ENCODE results near the gene PAM. TPM values are rescaled to one million over a fixed set of nuclear protein-coding genes. Genes with fewer than 3 reads are reported as not detected.

Gene PAM
- total and polyA plus RNA-seq, 2 donors (not counting 3 experiments of a cell fraction or from before 2014, with no cell fraction given): 118 to 176 TPM

DNA sequence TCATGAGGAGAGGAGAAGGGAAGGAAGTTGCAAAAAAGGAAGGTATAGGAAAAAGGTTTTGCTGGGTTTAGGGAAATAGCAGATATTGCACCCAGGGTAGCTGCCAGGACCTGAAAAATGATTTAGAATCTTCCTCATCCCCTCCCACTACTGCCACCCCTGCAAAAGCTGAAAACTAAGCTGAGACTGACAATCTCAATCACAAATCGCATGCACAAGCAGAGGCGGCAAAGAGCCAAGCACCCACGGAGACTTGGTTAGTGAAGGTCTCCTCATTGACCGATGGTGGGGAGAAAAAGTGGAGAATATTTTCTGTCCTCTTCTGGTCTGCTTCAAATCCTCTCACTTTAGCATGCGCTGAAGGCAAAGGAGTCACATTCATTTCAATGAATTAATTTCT lies 39.1 kb upstream of the PAM start:
- DNase-seq (ENCODE audit: low read depth, low spot score) (no peak), FAIRE-seq (no peak)
- no peaks in the 10 kb centered on the region for H4K20me1 ChIP-seq (replicated peaks; ENCODE audit: control insufficient read depth, extremely low read depth, insufficient read depth, low read length)
- H3K36me3 ChIP-seq (ENCODE audit: control insufficient read depth in 2 of 2, extremely low read depth in 1 of 2, insufficient read depth in 2 of 2, low read length in 2 of 2): no peaks in the 10 kb centered on the region
- peaks cover 15% of the 10 kb centered on the region for H3K4me1 ChIP-seq (ENCODE audit: control insufficient read depth, extremely low read depth, insufficient read depth, low read length)
- ChIA-PET POLR2A (no interaction called here), CTCF (interaction anchor here (0.8 to 2.2 kb wide), 9 partner anchors 9 to 315 kb away, joined by 3 to 12 read pairs (median 4); no protein-coding TSS in a partner anchor)
- H3K27me3 ChIP-seq (ENCODE audit: control insufficient read depth in 2 of 2, insufficient read depth in 2 of 2, low read length in 2 of 2): no peaks in the 10 kb centered on the region
- TF ChIP-seq POLR2AphosphoS5 (IDR thresholded peaks at IDR 0.05; ENCODE audit: insufficient read depth, low read depth, low read length): no peak
- TF ChIP-seq MYC (IDR thresholded peaks at IDR 0.05; ENCODE audit: low read depth, low read length): no peak
- TF ChIP-seq FOS (IDR thresholded peaks at IDR 0.05; ENCODE audit: borderline replicate concordance, insufficient read depth, low read length): no peak
- no peak for TF ChIP-seq POLR2A (IDR thresholded peaks at IDR 0.05; ENCODE audit: low read depth, low read length)
- TF ChIP-seq, protein P1, sequence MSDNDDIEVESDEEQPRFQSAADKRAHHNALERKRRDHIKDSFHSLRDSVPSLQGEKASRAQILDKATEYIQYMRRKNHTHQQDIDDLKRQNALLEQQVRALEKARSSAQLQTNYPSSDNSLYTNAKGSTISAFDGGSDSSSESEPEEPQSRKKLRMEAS (IDR thresholded peaks at IDR 0.05; ENCODE audit: insufficient read depth, insufficient read length): no peak
- TF ChIP-seq JUN (IDR thresholded peaks at IDR 0.05; ENCODE audit: borderline replicate concordance, insufficient read depth, insufficient read length, low read depth): no peak
- no peak for TF ChIP-seq GATA2 (IDR thresholded peaks at IDR 0.05; ENCODE audit: insufficient read depth, insufficient read length, low read depth, low read length)
- no peak for TF ChIP-seq EZH2 (IDR thresholded peaks at IDR 0.05; ENCODE audit: borderline replicate concordance, low read depth, low read length, severe bottlenecking)
- TF ChIP-seq, protein P2, sequence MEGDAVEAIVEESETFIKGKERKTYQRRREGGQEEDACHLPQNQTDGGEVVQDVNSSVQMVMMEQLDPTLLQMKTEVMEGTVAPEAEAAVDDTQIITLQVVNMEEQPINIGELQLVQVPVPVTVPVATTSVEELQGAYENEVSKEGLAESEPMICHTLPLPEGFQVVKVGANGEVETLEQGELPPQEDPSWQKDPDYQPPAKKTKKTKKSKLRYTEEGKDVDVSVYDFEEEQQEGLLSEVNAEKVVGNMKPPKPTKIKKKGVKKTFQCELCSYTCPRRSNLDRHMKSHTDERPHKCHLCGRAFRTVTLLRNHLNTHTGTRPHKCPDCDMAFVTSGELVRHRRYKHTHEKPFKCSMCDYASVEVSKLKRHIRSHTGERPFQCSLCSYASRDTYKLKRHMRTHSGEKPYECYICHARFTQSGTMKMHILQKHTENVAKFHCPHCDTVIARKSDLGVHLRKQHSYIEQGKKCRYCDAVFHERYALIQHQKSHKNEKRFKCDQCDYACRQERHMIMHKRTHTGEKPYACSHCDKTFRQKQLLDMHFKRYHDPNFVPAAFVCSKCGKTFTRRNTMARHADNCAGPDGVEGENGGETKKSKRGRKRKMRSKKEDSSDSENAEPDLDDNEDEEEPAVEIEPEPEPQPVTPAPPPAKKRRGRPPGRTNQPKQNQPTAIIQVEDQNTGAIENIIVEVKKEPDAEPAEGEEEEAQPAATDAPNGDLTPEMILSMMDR (IDR thresholded peaks at IDR 0.05; ENCODE audit: extremely low read depth in 1 of 2, insufficient read depth in 1 of 2, low read depth in 1 of 2, low read length in 2 of 2): no peak
- H3K9me3 ChIP-seq (replicated peaks; ENCODE audit: control insufficient read depth, insufficient read depth, low read length): no peaks in the 10 kb centered on the region
- no peak overlapping the region for H3K4me2 ChIP-seq (ENCODE audit: insufficient read depth, low read length)
- H2AFZ ChIP-seq (ENCODE audit: low read depth, low read length): no peak overlapping the region
- no peak overlapping the region for H3K27ac ChIP-seq (ENCODE audit: insufficient read depth, low read depth, low read length)
- H3K4me3 ChIP-seq (replicated peaks in 1 of 3; ENCODE audit: insufficient read depth in 1 of 3, low read depth in 1 of 3, low read length in 3 of 3): no peak overlapping the region
- H3K9ac ChIP-seq (replicated peaks; ENCODE audit: extremely low read depth, insufficient read depth, low read length): no peak overlapping the region
- dilution Hi-C loops (cut with MboI; ENCODE audit: extremely low pct_ligation_motif_present, low sequenced_read_pairs) (no loop called here), intact Hi-C loops (cut with micrococcal nuclease) (loop anchor here (5.0 to 10.0 kb wide), 3 partner anchors 56 to 259 kb away; no protein-coding TSS in a partner anchor)
- H3K9me1 ChIP-seq (replicated peaks; ENCODE audit: control insufficient read depth, extremely low read depth, insufficient read depth, low read length): no peaks in the 10 kb centered on the region
- no peaks in the 10 kb centered on the region for H3K79me2 ChIP-seq (ENCODE audit: control insufficient read depth, insufficient read depth, low read length)
- BruUV-seq (replicated peaks): no TSS peak
